Subcutaneous adipose tissue (tissue), 4 donors: Measurements from ENCODE around the gene RAP1GAP. TPM values are rescaled to one million over a fixed set of nuclear protein-coding genes. Genes with fewer than 3 reads are reported as not detected.

Experiments used
- CTCF ChIP-seq: fragments of 450-650 bp; IDR thresholded peaks from one replicate; pipeline ENCODE4 v1.5.1; 2016; ENCODE audit warnings: low read depth, mild to moderate bottlenecking, control low read depth, antibody characterized with exemption, moderate library complexity
- total RNA-seq, 4 donors: library from RNA; depleted of rRNA; stranded (reverse); fragments of >200 nt; gene quantifications; one replicate each; pipeline ENCODE4 v1.1.0, GENCODE V29; 2016

Gene RAP1GAP
- total RNA-seq, 4 donors from 2014 or later, result 0.17 to 0.22 TPM; not detected in 2

- TF ChIP-seq CTCF, result no peak
Measured at GRCh38 chr1:21626921-21627339, 42.2 kb downstream of the RAP1GAP start.

- no peak for TF ChIP-seq CTCF
Measured at GRCh38 chr1:21625390-21626190, 43.6 kb downstream of the RAP1GAP start.

GRCh38 chr1:21624571-21625389 is 44.4 kb downstream of the RAP1GAP start:
- no peak for TF ChIP-seq CTCF

- TF ChIP-seq CTCF, result no peak
Measured at GRCh38 chr1:21623410-21623961, 45.7 kb downstream of the RAP1GAP start.

- TF ChIP-seq CTCF, result no peak
Measured at GRCh38 chr1:21622466-21623315, 46.5 kb downstream of the RAP1GAP start.

- TF ChIP-seq CTCF, result no peak
Measured at GRCh38 chr1:21621761-21622436, 47.3 kb downstream of the RAP1GAP start.
